Vagina (tissue), 2 donors: ENCODE data around the gene SLX4IP. TPM values are rescaled to one million over a fixed set of nuclear protein-coding genes. Genes with fewer than 3 reads are reported as not detected.

Experiments used
- DNase-seq, 2 donors: peaks; one replicate each; pipeline ENCODE4 v3.0.0-alpha.2; 2017; ENCODE audit errors: extremely low spot score in 2 of 2
- H3K27ac ChIP-seq: fragments of 200-600 bp; sonication (generic); one replicate; pipeline ENCODE4 v1.5.1; 2019
- H3K27me3 ChIP-seq: fragments of 200-600 bp; sonication (generic); one replicate; pipeline ENCODE4 v1.5.1; 2019
- H3K36me3 ChIP-seq, 2 donors: fragments of 200-600 bp; sonication (generic); one replicate each; pipeline ENCODE4 v1.5.1; 2017 to 2019
- H3K4me1 ChIP-seq: fragments of 200-600 bp; sonication (generic); one replicate; pipeline ENCODE4 v1.5.1; 2019
- H3K4me3 ChIP-seq, 2 donors: fragments of 200-600 bp; sonication (generic); 1 replicate in 1 of 2; 2 replicates in 1 of 2; pipeline ENCODE4 v1.5.1; 2016 to 2019
- H3K9me3 ChIP-seq: fragments of 200-600 bp; sonication (generic); one replicate; pipeline ENCODE4 v1.5.1; 2019
- CTCF ChIP-seq, 3 experiments: fragments of 450-650 bp in 2 of 3; fragments of 200-600 bp in 1 of 3; sonication (generic) in 1 of 3; IDR thresholded peaks; one replicate each; pipeline ENCODE4 v1.5.1; 2017 to 2019; ENCODE audit warnings: antibody characterized with exemption in 3 of 3, mild to moderate bottlenecking in 2 of 3, moderate library complexity in 2 of 3
- POLR2A ChIP-seq, 2 donors: fragments of 450-650 bp; IDR thresholded peaks; one replicate each; pipeline ENCODE4 v1.6.1; 2017; ENCODE audit warnings: antibody characterized with exemption in 2 of 2, mild to moderate bottlenecking in 2 of 2, moderate library complexity in 2 of 2
- POLR2AphosphoS5 ChIP-seq, 2 donors: sonication (generic); formaldehyde crosslinking; IDR thresholded peaks; one replicate each; pipeline ENCODE4 v1.9.0; 2017; ENCODE audit warnings: antibody characterized with exemption in 2 of 2, mild to moderate bottlenecking in 2 of 2, low read depth in 1 of 2; ENCODE audit not compliant: insufficient read depth in 1 of 2
- intact Hi-C: fragments of 100-400 bp; cut with DNase I; formaldehyde crosslinking; loops from one replicate; pipeline ENCODE4 v1.15.1; 2023
- total RNA-seq: library from RNA; depleted of rRNA; stranded (reverse); fragments of >200 nt; gene quantifications from one replicate; pipeline ENCODE4 v1.2.3, GENCODE V29; 2016

Gene SLX4IP
- total RNA-seq, 1 donor from 2014 or later = 4.9 TPM

GRCh38 chr20:10539818-10540553 lies 104.9 kb downstream of the SLX4IP start:
- intact Hi-C loops = loop anchor here (10.0 kb wide), 1 partner anchor 1005 kb away; no protein-coding TSS in a partner anchor
- Histone ChIP-seq H3K27ac (peak overlapping the region; percentile 84), H3K36me3 (no peaks in the 10 kb centered on the region), H3K4me3 (no peak overlapping the region), H3K27me3 (no peaks in the 10 kb centered on the region), H3K4me1 (peaks cover 30% of the 10 kb centered on the region), H3K9me3 (no peaks in the 10 kb centered on the region)
- DNase-seq = no peak
- TF ChIP-seq POLR2AphosphoS5 (IDR thresholded peaks at IDR 0.05; ENCODE audit: insufficient read depth in 1 of 2, low read depth in 1 of 2) = no peak
- TF ChIP-seq POLR2A (IDR thresholded peaks at IDR 0.05) = no peak
- no peak for TF ChIP-seq CTCF (IDR thresholded peaks at IDR 0.05)

DNA sequence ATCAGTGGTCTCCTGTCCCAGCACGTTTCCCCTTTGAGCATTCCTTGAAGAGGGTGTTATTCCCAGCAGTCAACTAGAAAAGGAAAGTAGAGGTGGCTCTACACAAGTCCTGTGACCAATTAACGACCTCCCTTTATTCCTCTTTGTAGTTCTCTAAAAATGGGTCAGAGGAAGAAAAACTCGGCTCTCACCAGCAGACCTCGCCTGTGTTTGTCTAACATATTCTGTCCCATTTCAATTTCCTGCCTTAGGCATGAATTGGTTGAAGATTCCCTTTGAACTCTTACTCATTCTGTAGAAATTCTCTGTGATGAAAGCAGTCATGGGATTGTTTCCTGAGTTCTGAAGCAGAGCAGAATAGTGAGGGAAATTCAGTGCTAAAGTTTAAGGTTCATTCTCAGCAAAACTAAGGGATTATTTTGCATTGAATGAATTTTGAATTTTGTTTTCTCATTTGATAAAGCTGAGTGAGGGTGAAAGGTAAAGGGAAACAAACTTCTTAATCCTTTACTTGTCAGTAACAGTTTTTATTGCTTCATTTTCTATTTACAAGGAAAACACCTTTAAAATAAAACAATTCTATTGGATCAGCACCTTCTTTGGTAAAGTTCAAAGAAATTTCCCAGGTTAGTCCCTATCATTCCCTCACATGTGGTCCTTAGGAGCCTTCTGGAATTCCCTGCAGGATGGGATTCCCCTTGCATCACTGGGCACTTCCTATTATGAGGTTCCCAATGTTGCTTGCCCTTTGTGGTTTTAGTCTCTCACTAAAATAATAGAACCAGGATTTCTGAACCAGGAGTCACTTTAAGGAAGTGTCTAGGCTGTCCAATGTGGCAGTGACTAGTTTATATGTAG lies 105.8 kb downstream of the SLX4IP start:
- no peak for DNase-seq
- Histone ChIP-seq H3K27ac (peak overlapping the region; percentile 84), H3K27me3 (no peaks in the 10 kb centered on the region), H3K36me3 (no peaks in the 10 kb centered on the region), H3K9me3 (no peaks in the 10 kb centered on the region), H3K4me3 (no peak overlapping the region), H3K4me1 (peaks cover 30% of the 10 kb centered on the region)
- peak in 1 of 2 donors; percentile 92 for TF ChIP-seq POLR2AphosphoS5 (IDR thresholded peaks at IDR 0.05; ENCODE audit: insufficient read depth in 1 of 2, low read depth in 1 of 2)
- no peak for TF ChIP-seq POLR2A (IDR thresholded peaks at IDR 0.05)
- intact Hi-C loops = loop anchor here (10.0 kb wide), 1 partner anchor 1004 kb away; no protein-coding TSS in a partner anchor

GRCh38 chr20:10541668-10542411 lies 106.7 kb downstream of the SLX4IP start:
- intact Hi-C loops = loop anchor here (10.0 kb wide), 1 partner anchor 1003 kb away; no protein-coding TSS in a partner anchor
- no peak for DNase-seq
- Histone ChIP-seq H3K36me3 (no peaks in the 10 kb centered on the region), H3K4me3 (no peak overlapping the region), H3K4me1 (peaks cover 23% of the 10 kb centered on the region), H3K9me3 (no peaks in the 10 kb centered on the region), H3K27me3 (no peaks in the 10 kb centered on the region), H3K27ac (peak overlapping the region; percentile 84)
- TF ChIP-seq POLR2A (IDR thresholded peaks at IDR 0.05) (no peak), POLR2AphosphoS5 (IDR thresholded peaks at IDR 0.05; ENCODE audit: insufficient read depth in 1 of 2, low read depth in 1 of 2) (no peak), CTCF (IDR thresholded peaks at IDR 0.05) (no peak)

DNA sequence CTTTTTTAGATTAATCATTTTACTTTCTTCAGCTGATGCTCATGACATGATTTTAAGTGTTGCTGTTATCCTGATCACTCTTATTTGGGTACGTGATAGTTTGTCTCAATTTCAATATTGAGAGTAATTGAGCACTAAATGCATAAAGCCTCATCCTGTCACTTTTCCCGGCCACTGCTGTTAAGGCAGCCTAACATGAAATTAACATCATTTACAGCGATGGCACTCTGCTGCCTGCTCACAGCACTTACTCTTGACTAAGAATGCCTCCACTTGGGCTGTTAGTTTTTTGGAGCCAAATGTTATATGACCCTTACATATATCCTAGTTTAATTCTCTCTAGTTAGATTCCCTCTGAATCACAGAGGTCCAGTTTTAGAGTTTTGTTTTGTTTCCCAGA lies 107.3 kb downstream of the SLX4IP start:
- H3K4me1 ChIP-seq = peaks cover 22% of the 10 kb centered on the region
- DNase-seq = no peak
- H3K27me3 ChIP-seq = no peaks in the 10 kb centered on the region
- TF ChIP-seq POLR2A (IDR thresholded peaks at IDR 0.05) = no peak
- no peak for TF ChIP-seq POLR2AphosphoS5 (IDR thresholded peaks at IDR 0.05; ENCODE audit: insufficient read depth in 1 of 2, low read depth in 1 of 2)
- TF ChIP-seq CTCF (IDR thresholded peaks at IDR 0.05) = no peak
- no peak overlapping the region for H3K4me3 ChIP-seq
- no peaks in the 10 kb centered on the region for H3K9me3 ChIP-seq
- no peak overlapping the region for H3K27ac ChIP-seq
- no peaks in the 10 kb centered on the region for H3K36me3 ChIP-seq
- intact Hi-C loops = loop anchor here (10.0 kb wide), 1 partner anchor 1002 kb away; no protein-coding TSS in a partner anchor

- H3K4me3 ChIP-seq = no peak overlapping the region
- TF ChIP-seq POLR2AphosphoS5 (IDR thresholded peaks at IDR 0.05; ENCODE audit: insufficient read depth in 1 of 2, low read depth in 1 of 2) (no peak), CTCF (IDR thresholded peaks at IDR 0.05) (no peak), POLR2A (IDR thresholded peaks at IDR 0.05) (no peak)
- no peaks in the 10 kb centered on the region for H3K27me3 ChIP-seq
- H3K27ac ChIP-seq = no peak overlapping the region
- no peak for DNase-seq
- H3K9me3 ChIP-seq = no peaks in the 10 kb centered on the region
- intact Hi-C loops = loop anchor here (10.0 kb wide), 1 partner anchor 1001 kb away; no protein-coding TSS in a partner anchor
- H3K4me1 ChIP-seq = peaks cover 16% of the 10 kb centered on the region
- no peaks in the 10 kb centered on the region for H3K36me3 ChIP-seq
These were observed 108.4 kb downstream of the SLX4IP start for GRCh38 chr20:10543480-10543879.
